ENCODE results near the gene RFX7. TPM values are rescaled to one million over a fixed set of nuclear protein-coding genes. Genes with fewer than 3 reads are reported as not detected.

Gene RFX7
- total and polyA plus RNA-seq, 9 donors: 3.0 to 19.5 (median 14.8) TPM

- H3K36me3 ChIP-seq: no peaks in the 10 kb centered on the region
- H3K27me3 ChIP-seq: no peaks in the 10 kb centered on the region
- intact Hi-C loops (cut with DNase I): no loop called here
- DNase-seq: no peak
- no peaks in the 10 kb centered on the region for H3K4me1 ChIP-seq (ENCODE audit: insufficient read depth)
- peaks cover 0 to 6% of the 10 kb centered on the region in 2 donors for H3K9me3 ChIP-seq
- H3K27ac ChIP-seq: no peak overlapping the region
- no peak for TF ChIP-seq CTCF (IDR thresholded peaks at IDR 0.05)
- WGBS, 3 donors: 79 to 97% (median 81%) methylated on average over 3 of the region's 3 CpGs
- H3K4me3 ChIP-seq: no peak overlapping the region
These were observed 16.4 kb downstream of the RFX7 start for GRCh38 chr15:56227306-56227705.

- Histone ChIP-seq H3K36me3 (no peaks in the 10 kb centered on the region), H3K9me3 (no peaks in the 10 kb centered on the region), H3K4me3 (no peak overlapping the region), H3K4me1 (ENCODE audit: insufficient read depth) (no peaks in the 10 kb centered on the region), H3K27me3 (no peaks in the 10 kb centered on the region), H3K27ac (no peak overlapping the region)
- TF ChIP-seq CTCF (IDR thresholded peaks at IDR 0.05): no peak
- TF ChIP-seq EP300 (IDR thresholded peaks at IDR 0.05): no peak
- TF ChIP-seq POLR2A (IDR thresholded peaks at IDR 0.05): no peak
- DNase-seq: no peak
- intact Hi-C loops (cut with DNase I): no loop called here
- 88 to 97% (median 89%) methylated on average over 1 of the region's 1 CpG for WGBS, 3 donors
These were observed 18.2 kb downstream of the RFX7 start for GRCh38 chr15:56225520-56225919.

- H3K27me3 ChIP-seq: no peaks in the 10 kb centered on the region
- DNase-seq: no peak
- H3K4me3 ChIP-seq: no peak overlapping the region
- H3K27ac ChIP-seq: no peak overlapping the region
- no peaks in the 10 kb centered on the region for H3K36me3 ChIP-seq
- WGBS, 3 donors: 96 to 98% (median 98%) methylated on average over 3 of the region's 3 CpGs
- no peaks in the 10 kb centered on the region for H3K9me3 ChIP-seq
- no peak for TF ChIP-seq POLR2A (IDR thresholded peaks at IDR 0.05)
- no peak for TF ChIP-seq EP300 (IDR thresholded peaks at IDR 0.05)
- TF ChIP-seq CTCF (IDR thresholded peaks at IDR 0.05): no peak
- no peaks in the 10 kb centered on the region for H3K4me1 ChIP-seq (ENCODE audit: insufficient read depth)
- intact Hi-C loops (cut with DNase I): no loop called here
These were observed 21.4 kb downstream of the RFX7 start for GRCh38 chr15:56222302-56222701.

GRCh38 chr15:56217341-56217740, 26.3 kb downstream of the RFX7 start:
- intact Hi-C loops (cut with DNase I): no loop called here
- H3K27me3 ChIP-seq: no peaks in the 10 kb centered on the region
- no peaks in the 10 kb centered on the region for H3K4me1 ChIP-seq (ENCODE audit: insufficient read depth)

More at GRCh38 chr15:56217341-56217740, 26.3 kb downstream of the RFX7 start:
- Histone ChIP-seq H3K9me3 (no peaks in the 10 kb centered on the region), H3K36me3 (no peaks in the 10 kb centered on the region), H3K4me3 (no peak overlapping the region), H3K27ac (no peak overlapping the region)
- no peak for DNase-seq
- TF ChIP-seq CTCF (IDR thresholded peaks at IDR 0.05): no peak
- no peak for TF ChIP-seq POLR2A (IDR thresholded peaks at IDR 0.05)
- no peak for TF ChIP-seq EP300 (IDR thresholded peaks at IDR 0.05)
